Nucleus accumbens (tissue), 56 donors: ENCODE measurements around the gene C16orf89.
"Not testable (repeated sequence)": the region's sequence is repeated elsewhere in the genome, so short reads cannot be mapped to it uniquely, and the experiment has no call there.

ENCODE experiments used
- DNase-seq, 56 donors: peaks; one replicate each; lab custom pipeline; 2025; lab: John Stamatoyannopoulos, UW

Gene C16orf89

DNA sequence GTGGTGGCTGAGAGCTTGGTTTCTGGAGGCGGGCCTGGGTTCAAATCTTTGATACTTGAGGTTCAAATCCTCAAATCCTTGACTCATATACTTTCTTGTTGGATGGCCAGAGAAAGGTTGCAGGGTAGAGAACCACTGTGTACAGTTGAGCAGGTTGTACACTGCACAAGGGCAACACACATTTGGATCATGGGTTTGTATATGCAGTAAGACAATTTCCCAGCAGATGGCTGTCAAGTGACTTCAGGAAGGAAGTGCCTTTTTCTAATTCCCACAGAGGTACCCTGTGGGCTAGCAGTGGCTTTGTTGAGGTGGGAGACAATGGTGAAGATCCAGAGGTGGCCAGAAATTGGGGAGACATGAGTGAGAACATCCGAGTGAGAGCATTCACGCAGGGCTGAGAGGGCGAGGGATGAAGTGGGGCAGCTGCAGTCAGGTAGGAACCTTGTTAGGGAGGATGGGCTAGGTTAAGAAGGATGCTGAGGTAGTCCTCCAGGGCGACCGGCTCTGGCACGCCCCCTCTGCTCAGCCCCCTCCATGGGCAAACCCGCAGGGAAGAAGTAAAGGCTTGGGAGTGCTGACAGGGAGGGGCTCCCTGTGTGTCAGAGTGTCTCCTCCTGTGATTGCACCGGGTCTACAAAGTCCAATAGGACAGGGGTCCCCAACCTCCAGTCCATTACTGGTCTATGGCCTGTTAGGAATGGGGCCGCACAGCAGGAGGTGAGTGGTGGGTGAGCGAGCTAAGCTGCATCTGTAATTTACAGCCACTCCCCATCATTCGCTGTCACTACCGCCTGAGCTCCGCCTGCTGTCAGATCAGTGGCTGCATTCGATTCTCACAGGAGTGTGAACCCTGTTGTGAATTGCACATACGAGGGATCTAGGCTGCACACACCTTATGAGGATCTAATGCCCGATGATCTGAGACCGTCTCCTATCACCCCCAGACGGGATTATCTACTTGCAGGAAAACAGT, 2.7 kb downstream of the C16orf89 start:
- DNase-seq = no peak

- no peak for DNase-seq
Measured at GRCh38 chr16:5062051-5062450, 3.7 kb downstream of the C16orf89 start.

GRCh38 chr16:5060073-5060641, 5.6 kb downstream of the C16orf89 start:
- DNase-seq = no peak

GRCh38 chr16:5059386-5060072, 6.2 kb downstream of the C16orf89 start:
- DNase-seq = no peak

DNA sequence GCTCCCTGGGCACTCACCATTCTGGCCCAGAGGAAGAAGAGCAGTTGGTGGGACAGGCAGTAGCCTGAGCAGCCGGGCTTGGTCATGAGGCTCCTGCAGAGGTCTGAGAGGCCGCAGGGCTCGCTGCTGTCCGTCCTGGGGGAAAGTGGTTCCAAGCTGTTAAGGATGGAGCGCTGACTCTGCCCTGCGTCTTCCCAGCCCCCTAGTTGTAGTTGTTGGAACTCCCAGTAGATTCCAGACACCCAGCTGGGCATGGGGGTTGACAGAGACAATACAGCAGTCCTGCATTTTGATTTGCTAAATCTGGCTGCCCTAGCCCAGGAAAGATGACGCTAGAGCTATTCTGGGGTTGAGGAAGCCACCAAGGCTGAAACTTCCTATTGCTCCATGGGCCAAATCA, 7.3 kb downstream of the C16orf89 start:
- DNase-seq = peak in 2 of 56 donors; percentile 8

DNA sequence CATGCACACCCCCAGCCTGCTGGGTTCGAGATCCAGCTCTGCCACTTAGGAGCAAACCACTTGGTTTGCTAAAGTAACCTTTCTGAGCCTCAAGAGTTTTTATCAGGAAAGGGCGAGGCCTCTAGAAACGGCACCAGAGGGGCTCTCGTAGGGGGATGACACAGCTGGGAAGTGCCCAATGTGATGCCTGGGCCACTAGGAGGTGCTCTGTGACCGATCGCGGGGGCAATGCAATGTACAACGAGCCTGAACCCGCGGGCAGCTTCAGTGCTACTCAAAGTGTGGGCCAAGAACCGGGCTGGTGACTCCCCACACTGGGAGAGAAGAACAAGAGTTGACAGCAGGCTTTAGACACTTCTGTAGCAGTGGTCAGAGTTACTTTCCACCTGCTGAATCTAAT, 9.4 kb downstream of the C16orf89 start:
- peak in 1 of 56 donors; percentile 13 for DNase-seq

- DNase-seq = no peak
Measured at GRCh38 chr16:5054876-5055865, 10.6 kb downstream of the C16orf89 start.

DNA sequence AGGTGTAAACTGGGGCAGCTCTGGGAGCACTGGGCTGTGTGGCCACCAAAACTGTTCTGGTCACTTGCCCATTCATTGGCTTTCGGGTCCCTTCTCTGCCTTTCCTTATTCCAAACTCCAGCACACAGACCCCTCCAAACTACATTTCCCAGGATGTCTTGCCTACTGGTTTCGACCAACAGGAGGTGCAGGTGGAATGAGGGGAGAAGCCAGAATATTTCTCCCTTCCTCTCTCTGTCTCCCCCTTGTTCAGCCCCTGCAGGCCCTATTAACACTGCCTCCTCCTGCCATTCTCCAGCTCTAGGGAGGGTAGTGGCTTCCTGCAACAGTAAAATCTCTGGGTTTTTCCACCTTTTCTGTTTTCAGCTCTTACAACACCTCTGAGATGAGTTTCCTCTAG, 18.8 kb downstream of the C16orf89 start:
- no peak for DNase-seq

- no peak for DNase-seq
Measured at GRCh38 chr16:5045499-5046115, 20.1 kb downstream of the C16orf89 start.

- not testable (repeated sequence) for DNase-seq
Measured at GRCh38 chr16:5044581-5044980, 21.2 kb downstream of the C16orf89 start.

GRCh38 chr16:5044011-5044540, 21.7 kb downstream of the C16orf89 start:
- no peak for DNase-seq

- DNase-seq = peak in 13 of 56 donors; percentile 8 to 67 (median 46)
Measured at GRCh38 chr16:5042574-5043171, 23.1 kb downstream of the C16orf89 start.

- no peak for DNase-seq
Measured at GRCh38 chr16:5041600-5042133, 24.1 kb downstream of the C16orf89 start.

- no peak for DNase-seq
Measured at GRCh38 chr16:5040451-5040850, 25.3 kb downstream of the C16orf89 start.

- DNase-seq = peak in 1 of 56 donors; percentile 33
Measured at GRCh38 chr16:5036228-5037156, 29.3 kb downstream of the C16orf89 start.

DNA sequence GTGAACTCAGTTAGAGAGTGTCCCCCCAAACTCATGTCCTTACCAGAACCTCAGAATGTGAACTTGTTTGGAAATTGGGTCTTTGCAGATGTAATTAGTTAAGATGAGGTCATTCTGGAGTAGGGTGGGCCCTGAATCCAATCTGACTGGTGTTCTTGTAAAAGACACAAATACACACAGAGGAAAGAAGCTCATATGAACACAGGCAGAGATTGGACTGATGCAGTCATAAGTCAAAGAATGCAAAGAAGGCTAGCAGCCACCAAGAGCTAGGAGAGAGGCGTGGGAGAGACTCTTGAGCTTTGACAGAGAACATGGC, 29.9 kb downstream of the C16orf89 start:
- DNase-seq = no peak

- no peak for DNase-seq
Measured at GRCh38 chr16:5034167-5034523, 31.6 kb downstream of the C16orf89 start.
